GM12878 (cell line): ENCODE results near the gene RNLS. TPM values are rescaled to one million over a fixed set of nuclear protein-coding genes. Genes with fewer than 3 reads are reported as not detected.
A peak's percentile ranks its signal among the peaks of the same experiment; 100 is the strongest.

ENCODE experiments used
- BMI1 ChIP-seq: fragments of 450-650 bp; IDR thresholded peaks from 2 replicates; pipeline ENCODE4 v1.6.1; 2016; ENCODE audit warnings: mild to moderate bottlenecking, moderate library complexity, borderline replicate concordance
- PAX8 ChIP-seq: fragments of 450-650 bp; IDR thresholded peaks from 2 replicates; pipeline ENCODE4 v1.6.1; 2017; ENCODE audit warnings: mild to moderate bottlenecking, moderate library complexity
- RUNX3 ChIP-seq: IDR thresholded peaks from 2 replicates; pipeline ENCODE4 v1.6.1; 2012; ENCODE audit warnings: low read length, inconsistent platforms
- ZNF217 ChIP-seq: fragments of 450-650 bp; IDR thresholded peaks from 2 replicates; pipeline ENCODE4 v1.6.1; 2017; ENCODE audit warnings: antibody characterized with exemption, mild to moderate bottlenecking
- polyA plus RNA-seq, 11 experiments: library from polyadenylated mRNA; depleted of rRNA in 4 of 11; unstranded in 6 of 11; stranded (reverse) in 5 of 11; fragments of >200 nt; fragmentation: Nextera tagmentation in 4 of 11; fragmentation: Illumina TruSeq in 1 of 11; extraction: Ambion mirVana in 4 of 11; extraction: Trizol in 1 of 11; gene quantifications; 1 replicate in 1 of 11; 2 replicates in 10 of 11; pipeline versions ENCODE4 v1.2.1 to v1.2.3, GENCODE V29; 2011 to 2016; ENCODE audit warnings: inconsistent platforms in 2 of 11, missing spikeins in 2 of 11, low read depth in 1 of 11
- total RNA-seq, 4 experiments: library from RNA; depleted of rRNA in 3 of 4; stranded (reverse); fragments of >200 nt in 3 of 4; fragmentation: Illumina TruSeq in 1 of 4; extraction: Trizol in 1 of 4; gene quantifications; 2 replicates each; pipeline versions ENCODE4 v1.2.1 to v1.2.3, GENCODE V29; 2013 to 2021
- TF ChIP-seq, protein P1 (sequence below): fragments of 450-650 bp; conservative IDR thresholded peaks from 2 replicates; pipeline ENCODE4 v1.6.1; 2017; ENCODE audit warnings: mild to moderate bottlenecking, moderate library complexity
- TF ChIP-seq, protein P2 (sequence below): fragments of 450-650 bp; IDR thresholded peaks from 2 replicates; pipeline ENCODE4 v1.6.1; 2017; ENCODE audit warnings: mild to moderate bottlenecking, moderate library complexity

Gene RNLS
- total and polyA plus RNA-seq, 10 of the 15 experiments (the other 5 are each of a cell fraction or from before 2014, with no cell fraction given) = 3.4 to 6.7 (median 4.6) TPM

DNA sequence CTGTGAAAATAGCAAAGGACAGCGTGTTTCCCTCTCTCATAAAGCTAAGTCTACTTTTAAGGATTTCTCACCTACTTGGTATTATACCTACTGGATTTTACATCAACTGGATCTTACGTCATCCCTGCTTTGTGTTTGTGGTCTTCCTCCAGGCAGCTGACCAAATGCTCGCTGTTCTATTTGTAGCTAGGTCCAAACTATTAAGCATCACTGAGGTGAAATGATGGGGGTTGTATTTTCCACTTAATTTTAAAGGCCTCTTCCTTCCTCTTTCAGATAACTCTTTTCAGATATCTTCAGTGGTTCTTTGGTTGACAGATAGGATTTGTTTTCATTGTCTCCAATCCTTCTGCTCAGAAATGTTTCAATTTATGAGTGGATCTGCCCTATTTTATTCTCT, 169.7 kb downstream of the RNLS start (continued):
- TF ChIP-seq ZNF217 (no peak), BMI1 (no peak), PAX8 (no peak), RUNX3 (peak; percentile 81)
- TF ChIP-seq, protein P1, sequence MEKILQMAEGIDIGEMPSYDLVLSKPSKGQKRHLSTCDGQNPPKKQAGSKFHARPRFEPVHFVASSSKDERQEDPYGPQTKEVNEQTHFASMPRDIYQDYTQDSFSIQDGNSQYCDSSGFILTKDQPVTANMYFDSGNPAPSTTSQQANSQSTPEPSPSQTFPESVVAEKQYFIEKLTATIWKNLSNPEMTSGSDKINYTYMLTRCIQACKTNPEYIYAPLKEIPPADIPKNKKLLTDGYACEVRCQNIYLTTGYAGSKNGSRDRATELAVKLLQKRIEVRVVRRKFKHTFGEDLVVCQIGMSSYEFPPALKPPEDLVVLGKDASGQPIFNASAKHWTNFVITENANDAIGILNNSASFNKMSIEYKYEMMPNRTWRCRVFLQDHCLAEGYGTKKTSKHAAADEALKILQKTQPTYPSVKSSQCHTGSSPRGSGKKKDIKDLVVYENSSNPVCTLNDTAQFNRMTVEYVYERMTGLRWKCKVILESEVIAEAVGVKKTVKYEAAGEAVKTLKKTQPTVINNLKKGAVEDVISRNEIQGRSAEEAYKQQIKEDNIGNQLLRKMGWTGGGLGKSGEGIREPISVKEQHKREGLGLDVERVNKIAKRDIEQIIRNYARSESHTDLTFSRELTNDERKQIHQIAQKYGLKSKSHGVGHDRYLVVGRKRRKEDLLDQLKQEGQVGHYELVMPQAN = no peak
- TF ChIP-seq, protein P2, sequence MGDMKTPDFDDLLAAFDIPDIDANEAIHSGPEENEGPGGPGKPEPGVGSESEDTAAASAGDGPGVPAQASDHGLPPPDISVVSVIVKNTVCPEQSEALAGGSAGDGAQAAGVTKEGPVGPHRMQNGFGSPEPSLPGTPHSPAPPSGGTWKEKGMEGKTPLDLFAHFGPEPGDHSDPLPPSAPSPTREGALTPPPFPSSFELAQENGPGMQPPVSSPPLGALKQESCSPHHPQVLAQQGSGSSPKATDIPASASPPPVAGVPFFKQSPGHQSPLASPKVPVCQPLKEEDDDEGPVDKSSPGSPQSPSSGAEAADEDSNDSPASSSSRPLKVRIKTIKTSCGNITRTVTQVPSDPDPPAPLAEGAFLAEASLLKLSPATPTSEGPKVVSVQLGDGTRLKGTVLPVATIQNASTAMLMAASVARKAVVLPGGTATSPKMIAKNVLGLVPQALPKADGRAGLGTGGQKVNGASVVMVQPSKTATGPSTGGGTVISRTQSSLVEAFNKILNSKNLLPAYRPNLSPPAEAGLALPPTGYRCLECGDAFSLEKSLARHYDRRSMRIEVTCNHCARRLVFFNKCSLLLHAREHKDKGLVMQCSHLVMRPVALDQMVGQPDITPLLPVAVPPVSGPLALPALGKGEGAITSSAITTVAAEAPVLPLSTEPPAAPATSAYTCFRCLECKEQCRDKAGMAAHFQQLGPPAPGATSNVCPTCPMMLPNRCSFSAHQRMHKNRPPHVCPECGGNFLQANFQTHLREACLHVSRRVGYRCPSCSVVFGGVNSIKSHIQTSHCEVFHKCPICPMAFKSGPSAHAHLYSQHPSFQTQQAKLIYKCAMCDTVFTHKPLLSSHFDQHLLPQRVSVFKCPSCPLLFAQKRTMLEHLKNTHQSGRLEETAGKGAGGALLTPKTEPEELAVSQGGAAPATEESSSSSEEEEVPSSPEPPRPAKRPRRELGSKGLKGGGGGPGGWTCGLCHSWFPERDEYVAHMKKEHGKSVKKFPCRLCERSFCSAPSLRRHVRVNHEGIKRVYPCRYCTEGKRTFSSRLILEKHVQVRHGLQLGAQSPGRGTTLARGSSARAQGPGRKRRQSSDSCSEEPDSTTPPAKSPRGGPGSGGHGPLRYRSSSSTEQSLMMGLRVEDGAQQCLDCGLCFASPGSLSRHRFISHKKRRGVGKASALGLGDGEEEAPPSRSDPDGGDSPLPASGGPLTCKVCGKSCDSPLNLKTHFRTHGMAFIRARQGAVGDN = no peak
- TF ChIP-seq, all 136 proteins: peak for 4
